OCI-LY7 (cell line): Measurements from ENCODE around the gene OR7G2.

ENCODE experiments used
- EZH2phosphoT487 ChIP-seq: fragments of 200-600 bp; sonication (generic); IDR thresholded peaks from 2 replicates; pipeline ENCODE4 v1.6.1; 2018; ENCODE audit warnings: low read depth, borderline replicate concordance, mild to moderate bottlenecking, mixed run types, antibody characterized with exemption, low read length, moderate library complexity, mixed read lengths
- TF ChIP-seq, protein P1 (sequence below): fragments of 200-600 bp; sonication (generic); conservative IDR thresholded peaks from 2 replicates; pipeline ENCODE4 v1.5.1; 2014; ENCODE audit warnings: mild to moderate bottlenecking, antibody characterized with exemption, low read length, moderate library complexity, mixed read lengths

- TF ChIP-seq, protein P1, sequence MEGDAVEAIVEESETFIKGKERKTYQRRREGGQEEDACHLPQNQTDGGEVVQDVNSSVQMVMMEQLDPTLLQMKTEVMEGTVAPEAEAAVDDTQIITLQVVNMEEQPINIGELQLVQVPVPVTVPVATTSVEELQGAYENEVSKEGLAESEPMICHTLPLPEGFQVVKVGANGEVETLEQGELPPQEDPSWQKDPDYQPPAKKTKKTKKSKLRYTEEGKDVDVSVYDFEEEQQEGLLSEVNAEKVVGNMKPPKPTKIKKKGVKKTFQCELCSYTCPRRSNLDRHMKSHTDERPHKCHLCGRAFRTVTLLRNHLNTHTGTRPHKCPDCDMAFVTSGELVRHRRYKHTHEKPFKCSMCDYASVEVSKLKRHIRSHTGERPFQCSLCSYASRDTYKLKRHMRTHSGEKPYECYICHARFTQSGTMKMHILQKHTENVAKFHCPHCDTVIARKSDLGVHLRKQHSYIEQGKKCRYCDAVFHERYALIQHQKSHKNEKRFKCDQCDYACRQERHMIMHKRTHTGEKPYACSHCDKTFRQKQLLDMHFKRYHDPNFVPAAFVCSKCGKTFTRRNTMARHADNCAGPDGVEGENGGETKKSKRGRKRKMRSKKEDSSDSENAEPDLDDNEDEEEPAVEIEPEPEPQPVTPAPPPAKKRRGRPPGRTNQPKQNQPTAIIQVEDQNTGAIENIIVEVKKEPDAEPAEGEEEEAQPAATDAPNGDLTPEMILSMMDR, result no peak
- no peak for TF ChIP-seq EZH2phosphoT487
These were observed 32.0 kb downstream of the OR7G2 start for GRCh38 chr19:9075064-9075949.
